Ovary (tissue), 3 donors: ENCODE data around the gene LIAS.

Experiments used
- POLR2A ChIP-seq: fragments of 450-650 bp; IDR thresholded peaks from one replicate; pipeline ENCODE4 v1.6.1; 2017; ENCODE audit warnings: antibody characterized with exemption, mild to moderate bottlenecking, moderate library complexity
- TF ChIP-seq, protein P1 (sequence below), 3 donors: fragments of 450-650 bp in 2 of 3; fragments of 200-600 bp in 1 of 3; IDR thresholded peaks; one replicate each; pipeline versions ENCODE4 v1.5.1 to v1.8.0; 2016 to 2022; ENCODE audit warnings: antibody characterized with exemption in 3 of 3, mild to moderate bottlenecking in 1 of 3
- donor health status: DM: no; HTN: no; CAD: no.

DNA sequence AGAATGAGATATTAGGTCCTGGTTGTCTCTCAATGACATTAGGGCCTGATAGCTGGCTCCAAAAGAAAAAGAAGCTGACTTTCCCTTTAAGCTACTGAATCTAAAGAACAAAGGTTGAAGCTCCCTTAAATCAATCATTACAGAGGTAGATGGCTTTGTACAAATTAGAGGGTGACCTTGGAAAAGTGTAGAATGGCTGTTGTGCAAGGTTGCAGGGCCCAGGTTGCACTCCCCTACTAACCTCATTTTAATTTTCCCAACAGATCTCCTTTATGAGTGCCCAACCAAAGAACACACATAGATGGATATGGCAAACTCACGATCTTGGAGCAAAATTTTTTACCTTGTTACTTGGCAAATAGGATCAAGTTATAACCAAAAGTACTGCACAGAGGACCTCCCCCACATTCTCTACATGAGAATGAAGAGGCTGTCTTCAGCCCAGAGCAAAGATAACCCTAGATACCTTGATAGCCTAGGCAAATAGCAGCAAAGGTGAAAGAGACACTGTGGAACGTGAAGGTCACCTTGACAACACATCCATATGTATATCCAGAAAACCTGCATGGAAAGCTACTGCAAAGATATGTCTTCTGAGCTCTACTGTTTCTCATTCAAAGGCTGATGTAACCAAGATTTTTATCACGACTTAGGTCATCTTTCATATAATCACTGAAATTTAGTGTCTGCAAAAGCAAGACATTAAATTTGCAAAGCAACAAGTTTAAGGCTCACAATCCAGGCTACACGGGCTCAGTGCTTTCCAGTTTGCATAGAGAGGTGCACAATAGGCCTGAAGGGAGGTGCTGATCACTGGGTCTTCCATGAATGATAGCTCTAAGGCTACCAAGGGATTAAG is 29.2 kb upstream of the LIAS start:
- TF ChIP-seq POLR2A = no peak
- TF ChIP-seq, protein P1, sequence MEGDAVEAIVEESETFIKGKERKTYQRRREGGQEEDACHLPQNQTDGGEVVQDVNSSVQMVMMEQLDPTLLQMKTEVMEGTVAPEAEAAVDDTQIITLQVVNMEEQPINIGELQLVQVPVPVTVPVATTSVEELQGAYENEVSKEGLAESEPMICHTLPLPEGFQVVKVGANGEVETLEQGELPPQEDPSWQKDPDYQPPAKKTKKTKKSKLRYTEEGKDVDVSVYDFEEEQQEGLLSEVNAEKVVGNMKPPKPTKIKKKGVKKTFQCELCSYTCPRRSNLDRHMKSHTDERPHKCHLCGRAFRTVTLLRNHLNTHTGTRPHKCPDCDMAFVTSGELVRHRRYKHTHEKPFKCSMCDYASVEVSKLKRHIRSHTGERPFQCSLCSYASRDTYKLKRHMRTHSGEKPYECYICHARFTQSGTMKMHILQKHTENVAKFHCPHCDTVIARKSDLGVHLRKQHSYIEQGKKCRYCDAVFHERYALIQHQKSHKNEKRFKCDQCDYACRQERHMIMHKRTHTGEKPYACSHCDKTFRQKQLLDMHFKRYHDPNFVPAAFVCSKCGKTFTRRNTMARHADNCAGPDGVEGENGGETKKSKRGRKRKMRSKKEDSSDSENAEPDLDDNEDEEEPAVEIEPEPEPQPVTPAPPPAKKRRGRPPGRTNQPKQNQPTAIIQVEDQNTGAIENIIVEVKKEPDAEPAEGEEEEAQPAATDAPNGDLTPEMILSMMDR (IDR thresholded peaks at IDR 0.05) = no peak
